Astrocyte of the hippocampus (primary cell): ENCODE data around the gene SMPDL3A.
"Not testable (repeated sequence)": the region's sequence is repeated elsewhere in the genome, so short reads cannot be mapped to it uniquely, and the experiment has no call there.

ENCODE experiments used
- DNase-seq: peaks from one replicate; pipeline ENCODE4 v3.0.0; 2011; ENCODE audit warnings: low read depth, low spot score

Gene SMPDL3A, protein sequence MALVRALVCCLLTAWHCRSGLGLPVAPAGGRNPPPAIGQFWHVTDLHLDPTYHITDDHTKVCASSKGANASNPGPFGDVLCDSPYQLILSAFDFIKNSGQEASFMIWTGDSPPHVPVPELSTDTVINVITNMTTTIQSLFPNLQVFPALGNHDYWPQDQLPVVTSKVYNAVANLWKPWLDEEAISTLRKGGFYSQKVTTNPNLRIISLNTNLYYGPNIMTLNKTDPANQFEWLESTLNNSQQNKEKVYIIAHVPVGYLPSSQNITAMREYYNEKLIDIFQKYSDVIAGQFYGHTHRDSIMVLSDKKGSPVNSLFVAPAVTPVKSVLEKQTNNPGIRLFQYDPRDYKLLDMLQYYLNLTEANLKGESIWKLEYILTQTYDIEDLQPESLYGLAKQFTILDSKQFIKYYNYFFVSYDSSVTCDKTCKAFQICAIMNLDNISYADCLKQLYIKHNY

DNA sequence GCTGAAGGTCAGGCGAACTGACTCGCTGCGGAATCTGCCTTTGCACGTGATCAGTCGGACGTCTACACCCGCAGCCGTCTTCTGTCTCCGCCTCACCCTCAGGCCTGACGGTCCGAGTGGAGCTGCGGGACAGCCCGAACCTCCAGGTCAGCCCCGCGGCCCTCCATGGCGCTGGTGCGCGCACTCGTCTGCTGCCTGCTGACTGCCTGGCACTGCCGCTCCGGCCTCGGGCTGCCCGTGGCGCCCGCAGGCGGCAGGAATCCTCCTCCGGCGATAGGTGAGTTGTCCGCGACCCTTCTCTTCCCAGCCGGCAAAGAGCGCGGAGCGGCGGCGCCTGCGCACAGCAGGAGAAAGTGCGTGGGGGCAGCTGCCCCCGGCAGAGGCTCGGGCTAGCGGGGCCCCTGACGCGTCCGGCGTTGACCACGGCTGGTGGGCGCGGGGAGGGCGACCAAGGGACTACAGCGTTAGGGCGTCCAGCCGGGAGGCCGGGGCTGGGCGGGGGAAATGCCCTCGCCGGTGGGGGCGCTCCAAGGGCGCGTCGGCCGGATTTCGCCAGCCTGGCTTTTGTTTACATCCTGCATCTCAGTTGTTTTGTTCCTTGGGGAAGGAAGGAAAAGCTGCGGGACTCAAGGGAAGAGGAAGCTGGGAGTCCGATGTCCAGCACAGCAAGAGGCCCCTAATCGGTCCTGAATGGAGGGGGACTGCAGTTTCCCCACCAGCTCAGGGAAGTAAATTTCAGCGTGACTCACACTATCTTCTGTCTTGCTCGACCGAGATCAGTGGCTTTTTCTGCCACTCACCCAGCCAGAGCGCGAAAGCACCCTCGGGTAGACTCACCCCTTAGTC, at the start of gene SMPDL3A:
TSS of gene SMPDL3A (plus strand) at position 77 of the 846 bp plus-strand sequence. CDS start at position 166, 89 bp downstream.
- peak; percentile 92 for DNase-seq

GRCh38 chr6:122740091-122740490, 49.0 kb upstream of the SMPDL3A start:
- no peak for DNase-seq

GRCh38 chr6:122740936-122741335, 48.1 kb upstream of the SMPDL3A start:
- DNase-seq: no peak

- not testable (repeated sequence) for DNase-seq
Measured at GRCh38 chr6:122744247-122744646, 44.8 kb upstream of the SMPDL3A start.

DNA sequence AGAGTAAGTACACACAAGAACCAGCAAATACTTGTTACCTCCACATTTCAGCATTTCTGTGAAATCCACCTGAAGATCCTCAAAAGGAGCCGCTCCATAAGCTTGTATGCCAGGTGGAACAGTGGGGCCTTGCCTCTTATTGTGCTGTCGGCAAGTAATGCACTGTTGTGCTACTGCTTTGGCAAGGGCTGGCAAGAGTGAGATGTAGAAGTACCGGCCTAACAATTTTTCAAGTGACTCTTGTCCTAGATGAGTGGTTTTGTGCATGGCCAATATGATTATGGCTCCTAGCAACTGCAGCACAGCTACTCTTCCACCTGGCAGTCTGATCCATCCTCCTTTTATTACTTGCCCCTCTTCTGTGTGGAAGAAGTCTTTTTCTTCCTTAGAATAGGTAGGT, 44.2 kb upstream of the SMPDL3A start:
- not testable (repeated sequence) for DNase-seq

GRCh38 chr6:122746688-122747087, 42.4 kb upstream of the SMPDL3A start:
- no peak for DNase-seq

DNA sequence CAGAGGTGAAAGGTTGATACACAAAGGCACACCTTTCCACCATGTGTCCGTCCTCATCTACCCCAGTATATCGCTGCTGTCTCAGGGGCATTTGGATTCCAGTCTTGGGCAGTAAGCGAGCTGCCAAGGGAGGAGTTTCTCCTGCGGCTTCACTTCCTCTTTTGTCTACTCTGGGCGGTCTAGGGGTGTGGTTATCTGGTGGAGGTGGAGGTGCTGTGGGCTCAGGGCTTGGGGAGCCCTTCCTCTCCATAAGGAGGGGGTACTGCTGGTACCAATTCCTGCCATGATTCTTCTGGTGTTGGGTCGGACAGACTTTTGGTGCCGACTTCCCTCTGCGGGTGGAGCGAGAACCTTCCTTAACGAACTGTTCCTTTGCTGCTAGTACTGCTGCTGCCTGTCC, 41.5 kb upstream of the SMPDL3A start:
- DNase-seq: no peak

GRCh38 chr6:122748945-122749344, 40.1 kb upstream of the SMPDL3A start:
- DNase-seq: not testable (repeated sequence)

DNA sequence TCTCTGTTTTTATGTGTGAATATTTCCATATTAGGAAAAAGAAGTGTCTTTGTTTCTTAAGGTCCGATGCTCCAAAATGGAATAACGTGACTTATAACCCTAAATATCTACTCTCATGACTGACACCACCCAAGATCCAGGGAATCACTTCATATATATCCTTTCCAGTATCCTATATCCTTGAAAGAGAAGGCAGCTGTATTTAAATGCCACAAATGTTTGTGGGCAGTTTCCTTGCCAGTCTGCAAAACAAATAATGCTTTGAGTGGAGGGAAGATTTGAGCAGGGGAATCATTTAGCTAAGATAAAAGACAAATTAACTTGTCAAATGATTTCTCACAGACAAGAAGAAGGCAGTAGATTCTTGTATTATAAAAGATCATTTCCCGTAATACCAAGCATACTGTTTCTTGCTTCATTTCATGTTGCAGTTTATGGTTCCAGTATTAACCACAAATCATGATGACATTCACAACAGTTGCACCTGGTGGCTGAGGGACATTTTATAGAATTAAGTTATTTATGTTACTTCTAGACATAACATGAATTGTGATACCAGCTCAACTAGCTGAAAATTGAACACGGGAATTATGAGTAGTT, 39.5 kb upstream of the SMPDL3A start:
- DNase-seq: peak; percentile 44

- no peak for DNase-seq
Measured at GRCh38 chr6:122751326-122751725, 37.7 kb upstream of the SMPDL3A start.

DNA sequence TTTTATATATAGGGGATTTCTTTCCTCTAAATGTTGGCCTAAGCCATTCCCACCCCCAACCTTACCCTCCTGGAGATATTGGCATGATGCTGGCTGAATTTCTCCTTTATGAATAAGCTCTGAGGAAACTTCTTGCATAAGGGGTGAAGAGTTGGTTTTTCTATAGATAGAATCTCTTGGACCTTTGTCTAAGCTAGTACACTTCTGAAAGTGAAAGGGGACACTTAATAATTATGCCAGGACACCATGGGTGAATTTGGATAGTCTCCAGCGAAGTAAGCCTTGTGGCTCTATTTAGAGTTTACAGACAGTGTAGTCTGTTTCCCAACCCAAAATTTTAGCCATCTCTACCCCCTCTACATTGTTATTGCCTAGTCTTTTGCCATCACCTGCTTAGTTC, 36.6 kb upstream of the SMPDL3A start:
- no peak for DNase-seq

GRCh38 chr6:122753000-122753687, 35.9 kb upstream of the SMPDL3A start:
- no peak for DNase-seq

GRCh38 chr6:122753688-122754056, 35.4 kb upstream of the SMPDL3A start:
- DNase-seq: no peak

GRCh38 chr6:122754191-122754731, 34.8 kb upstream of the SMPDL3A start:
- no peak for DNase-seq

DNA sequence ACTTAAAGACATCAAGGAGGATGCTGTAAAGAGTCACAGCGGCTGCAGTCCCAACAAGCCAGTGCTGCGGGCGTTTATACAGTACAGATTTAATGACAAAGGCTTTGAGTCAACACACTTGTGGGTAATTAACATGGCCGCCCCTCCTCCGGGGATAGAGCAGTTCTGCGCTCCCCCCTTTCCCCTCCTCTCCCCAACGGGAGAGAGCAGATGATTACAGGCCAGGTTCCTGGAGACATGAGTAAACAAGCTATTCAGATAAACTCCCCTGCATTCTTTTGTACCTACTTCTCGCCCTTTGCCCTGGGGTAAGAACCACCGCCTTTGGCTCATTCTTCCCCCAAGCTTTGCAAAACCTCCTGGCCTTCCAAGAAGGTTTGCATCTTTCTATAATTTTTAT, 33.2 kb upstream of the SMPDL3A start:
- no peak for DNase-seq

- no peak for DNase-seq
Measured at GRCh38 chr6:122758927-122759334, 30.1 kb upstream of the SMPDL3A start.

DNA sequence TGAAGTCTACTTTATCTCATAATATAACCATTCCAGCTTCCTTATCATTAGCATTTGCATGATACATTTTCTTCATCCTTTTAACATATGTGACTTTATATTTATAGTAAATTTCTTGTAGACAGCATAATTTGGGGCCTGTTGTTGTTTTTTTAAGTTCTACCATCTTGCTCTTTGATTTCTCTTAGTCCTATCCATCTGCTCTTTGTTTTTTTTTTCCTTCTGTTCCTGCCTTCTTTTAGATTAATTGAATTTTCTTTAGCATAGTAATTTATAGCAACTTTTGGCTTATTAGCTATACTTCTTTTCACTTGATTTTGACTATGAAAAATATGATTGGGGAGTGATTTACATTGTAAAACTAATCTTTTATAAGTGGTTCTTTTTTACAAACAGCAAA, 28.7 kb upstream of the SMPDL3A start:
- no peak for DNase-seq

GRCh38 chr6:122766256-122766655, 22.8 kb upstream of the SMPDL3A start:
- DNase-seq: no peak

- no peak for DNase-seq
Measured at GRCh38 chr6:122770835-122771601, 18.0 kb upstream of the SMPDL3A start.

- DNase-seq: no peak
Measured at GRCh38 chr6:122772724-122773415, 16.2 kb upstream of the SMPDL3A start.
